ENCODE results near the gene CRYBG1. TPM values are rescaled to one million over a fixed set of nuclear protein-coding genes. Genes with fewer than 3 reads are reported as not detected.

The CRYBG1 gene
- total RNA-seq, 1 donor from 2014 or later = 24.9 TPM

DNA sequence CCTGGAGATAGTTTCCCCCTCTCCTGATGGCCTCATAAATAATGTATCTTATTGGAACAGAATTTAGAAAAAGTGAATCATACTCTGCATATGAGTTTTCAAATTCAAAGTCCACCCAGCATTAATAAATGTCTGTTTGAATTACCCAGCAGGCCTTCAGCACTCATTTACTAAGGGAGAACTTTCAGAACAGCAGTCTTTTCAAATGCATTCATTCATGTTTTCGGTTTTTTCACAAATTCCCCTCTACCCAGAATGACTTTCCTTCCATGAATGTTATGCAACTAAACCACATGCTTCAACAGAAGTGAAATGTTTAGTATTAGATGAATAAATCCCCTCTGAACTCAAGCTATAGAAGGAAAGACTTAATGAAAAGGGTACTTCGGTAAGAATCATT, 176.3 kb downstream of the CRYBG1 start:
- H3K4me3 ChIP-seq = no peak overlapping the region
- DNase-seq (no peak), ATAC-seq (no peak)
- H3K9me3 ChIP-seq = no peaks in the 10 kb centered on the region
- no peaks in the 10 kb centered on the region for H3K4me1 ChIP-seq
- peaks cover 16% of the 10 kb centered on the region for H3K36me3 ChIP-seq
- TF ChIP-seq, protein P1, sequence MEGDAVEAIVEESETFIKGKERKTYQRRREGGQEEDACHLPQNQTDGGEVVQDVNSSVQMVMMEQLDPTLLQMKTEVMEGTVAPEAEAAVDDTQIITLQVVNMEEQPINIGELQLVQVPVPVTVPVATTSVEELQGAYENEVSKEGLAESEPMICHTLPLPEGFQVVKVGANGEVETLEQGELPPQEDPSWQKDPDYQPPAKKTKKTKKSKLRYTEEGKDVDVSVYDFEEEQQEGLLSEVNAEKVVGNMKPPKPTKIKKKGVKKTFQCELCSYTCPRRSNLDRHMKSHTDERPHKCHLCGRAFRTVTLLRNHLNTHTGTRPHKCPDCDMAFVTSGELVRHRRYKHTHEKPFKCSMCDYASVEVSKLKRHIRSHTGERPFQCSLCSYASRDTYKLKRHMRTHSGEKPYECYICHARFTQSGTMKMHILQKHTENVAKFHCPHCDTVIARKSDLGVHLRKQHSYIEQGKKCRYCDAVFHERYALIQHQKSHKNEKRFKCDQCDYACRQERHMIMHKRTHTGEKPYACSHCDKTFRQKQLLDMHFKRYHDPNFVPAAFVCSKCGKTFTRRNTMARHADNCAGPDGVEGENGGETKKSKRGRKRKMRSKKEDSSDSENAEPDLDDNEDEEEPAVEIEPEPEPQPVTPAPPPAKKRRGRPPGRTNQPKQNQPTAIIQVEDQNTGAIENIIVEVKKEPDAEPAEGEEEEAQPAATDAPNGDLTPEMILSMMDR (IDR thresholded peaks at IDR 0.05) = no peak
- no peak overlapping the region for H3K27ac ChIP-seq
- intact Hi-C loops (cut with DNase I) = no loop called here
- no peaks in the 10 kb centered on the region for H3K27me3 ChIP-seq

DNA sequence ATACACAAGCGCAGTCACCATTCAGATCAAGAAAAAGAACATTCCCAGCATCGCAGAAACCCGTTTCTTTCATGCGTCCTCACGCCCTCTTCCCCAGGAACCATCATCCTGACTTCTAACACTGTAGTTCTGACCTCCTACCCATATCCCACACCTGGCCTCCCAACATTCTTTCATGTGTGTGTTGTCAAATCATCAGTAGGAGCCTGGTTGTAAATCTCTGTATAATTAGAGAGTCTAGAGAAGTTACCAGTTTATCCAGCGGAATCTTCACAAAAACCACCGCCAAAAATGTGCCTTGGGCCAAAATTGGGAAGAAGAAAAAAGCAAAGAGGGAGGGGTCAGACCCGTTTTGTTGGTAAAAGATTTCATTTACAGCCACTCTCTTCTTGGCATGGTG, 177.1 kb downstream of the CRYBG1 start:
- no peak for DNase-seq
- ATAC-seq = no peak
- Histone ChIP-seq H3K36me3 (peaks cover 10% of the 10 kb centered on the region), H3K9me3 (no peaks in the 10 kb centered on the region), H3K4me1 (no peaks in the 10 kb centered on the region), H3K27me3 (no peaks in the 10 kb centered on the region), H3K4me3 (no peak overlapping the region), H3K27ac (no peak overlapping the region)
- intact Hi-C loops (cut with DNase I) = no loop called here
- TF ChIP-seq, protein P1 (IDR thresholded peaks at IDR 0.05) = no peak

DNA sequence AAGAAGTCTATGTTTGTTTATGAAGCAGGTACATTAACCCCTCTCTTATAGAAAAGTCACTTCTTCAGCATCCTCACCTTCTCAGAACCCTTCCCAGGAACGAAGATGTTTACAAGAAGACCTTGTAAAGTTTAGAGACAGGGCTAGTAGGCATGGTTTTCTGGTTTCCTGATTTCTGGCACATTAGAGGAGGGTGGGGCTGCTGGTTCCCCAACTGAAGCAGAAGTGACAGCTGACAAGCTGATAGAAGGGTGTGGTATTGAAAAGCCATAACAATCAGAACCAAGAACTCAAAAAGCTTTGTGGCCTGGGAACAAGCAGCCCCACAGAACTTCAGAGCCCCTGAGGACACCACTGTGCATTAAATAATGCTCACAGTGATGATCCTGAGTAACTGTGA, 177.6 kb downstream of the CRYBG1 start:
- peak; percentile 84 for ATAC-seq
- intact Hi-C loops (cut with DNase I) = no loop called here
- no peak for DNase-seq
- TF ChIP-seq, protein P1 (IDR thresholded peaks at IDR 0.05) = no peak
- H3K4me3 ChIP-seq = no peak overlapping the region
- H3K36me3 ChIP-seq = peaks cover 10% of the 10 kb centered on the region
- no peaks in the 10 kb centered on the region for H3K27me3 ChIP-seq
- no peaks in the 10 kb centered on the region for H3K9me3 ChIP-seq
- no peak overlapping the region for H3K27ac ChIP-seq
- no peaks in the 10 kb centered on the region for H3K4me1 ChIP-seq

DNA sequence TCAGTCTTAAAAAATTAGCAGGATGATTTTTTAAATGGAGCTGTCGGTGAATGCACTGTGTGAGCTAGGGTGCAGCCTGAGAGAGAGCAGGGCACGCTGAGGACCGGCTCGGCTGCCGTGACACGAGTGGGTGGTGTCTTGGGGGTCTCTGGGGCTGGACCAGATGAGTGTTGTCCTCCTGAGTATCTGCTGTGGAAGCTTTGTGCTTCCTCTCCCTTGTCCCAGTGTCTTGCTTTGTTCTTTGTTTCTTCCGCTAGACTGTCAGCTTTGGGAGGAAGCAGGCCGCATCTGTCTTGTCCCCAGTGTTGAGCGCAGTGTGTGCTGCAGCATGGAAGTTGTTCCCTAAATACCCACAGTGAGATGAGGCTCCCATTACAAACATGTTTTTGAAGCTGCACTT, 179.4 kb downstream of the CRYBG1 start:
- DNase-seq (no peak), ATAC-seq (peak; percentile 73)
- intact Hi-C loops (cut with DNase I) = no loop called here
- Histone ChIP-seq H3K36me3 (peaks cover 18% of the 10 kb centered on the region), H3K27ac (no peak overlapping the region), H3K4me1 (no peaks in the 10 kb centered on the region), H3K9me3 (no peaks in the 10 kb centered on the region), H3K4me3 (no peak overlapping the region), H3K27me3 (no peaks in the 10 kb centered on the region)
- TF ChIP-seq, protein P1 (IDR thresholded peaks at IDR 0.05) = no peak

DNA sequence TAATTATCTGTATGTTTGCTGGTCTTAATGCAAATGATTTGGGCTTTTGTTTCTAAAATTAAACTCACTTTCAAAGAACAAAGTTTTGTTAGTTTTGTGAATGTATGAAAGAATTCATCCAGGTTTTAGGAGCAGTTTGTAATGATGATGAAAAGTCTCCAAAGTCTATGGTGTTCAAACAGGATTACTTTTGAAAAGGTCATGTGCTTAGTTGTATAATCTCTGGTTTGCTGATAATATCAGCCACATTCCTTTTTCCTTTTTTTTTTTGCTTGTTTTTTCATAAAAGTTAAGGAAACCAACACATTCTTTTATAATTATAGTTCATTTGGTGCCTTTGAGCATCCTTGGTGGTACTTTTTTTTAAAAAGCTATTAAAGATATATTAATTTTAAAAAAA, 179.9 kb downstream of the CRYBG1 start:
- TF ChIP-seq, protein P1 (IDR thresholded peaks at IDR 0.05) = no peak
- DNase-seq (no peak), ATAC-seq (no peak)

DNA sequence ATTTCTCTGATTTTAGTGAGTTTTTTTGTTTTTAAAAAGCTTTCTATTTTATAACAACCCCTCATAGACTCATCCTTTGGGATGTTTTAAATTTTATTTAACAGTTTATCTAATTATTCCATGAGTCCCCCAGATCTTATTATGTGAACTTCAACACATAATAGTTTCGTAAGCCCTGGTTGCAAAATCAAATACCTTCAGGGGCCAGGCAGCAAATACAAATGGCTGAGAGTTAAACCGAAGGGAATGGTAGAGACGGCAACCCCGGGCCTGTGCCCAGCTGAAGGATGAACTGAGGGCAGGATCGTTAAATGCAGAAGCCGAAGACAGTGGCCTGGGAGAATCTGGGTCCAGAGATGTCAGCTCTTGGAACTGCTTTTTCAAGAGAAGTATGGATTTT, 180.4 kb downstream of the CRYBG1 start:
- TF ChIP-seq, protein P1 (IDR thresholded peaks at IDR 0.05) = no peak
- Histone ChIP-seq H3K4me1 (peaks cover 1% of the 10 kb centered on the region), H3K36me3 (peaks cover 16% of the 10 kb centered on the region), H3K4me3 (no peak overlapping the region), H3K27me3 (no peaks in the 10 kb centered on the region), H3K9me3 (no peaks in the 10 kb centered on the region), H3K27ac (no peak overlapping the region)
- DNase-seq (no peak), ATAC-seq (no peak)
- intact Hi-C loops (cut with DNase I) = no loop called here

More for the DNA sequence above, 179.9 kb downstream of the CRYBG1 start:
- peaks cover 16% of the 10 kb centered on the region for H3K36me3 ChIP-seq
- H3K4me3 ChIP-seq = no peak overlapping the region
- H3K27me3 ChIP-seq = no peaks in the 10 kb centered on the region
- H3K9me3 ChIP-seq = no peaks in the 10 kb centered on the region
- H3K27ac ChIP-seq = no peak overlapping the region
- H3K4me1 ChIP-seq = no peaks in the 10 kb centered on the region
- intact Hi-C loops (cut with DNase I) = no loop called here

Data from upper lobe of right lung (tissue), 1 donor.